H1 (cell line): ENCODE data around the gene UQCC3.

Source experiments
- CBX8 ChIP-seq: fragments of 300-800, 300-1000 bp; sonication (generic); IDR thresholded peaks from 2 replicates; pipeline ENCODE4 v1.7.1; 2016; ENCODE audit warnings: low read depth, low read length, borderline replicate concordance
- CEBPB ChIP-seq: IDR thresholded peaks from 2 replicates; pipeline ENCODE4 v1.6.1; 2012; ENCODE audit warnings: low read depth, low read length
- CHD1 ChIP-seq: IDR thresholded peaks from 2 replicates; pipeline ENCODE4 v1.6.1; 2012; ENCODE audit warnings: low read depth, low read length, improper control_type of control experiment
- CREB1 ChIP-seq: IDR thresholded peaks from 2 replicates; pipeline ENCODE4 v1.6.1; 2012; ENCODE audit warnings: inconsistent platforms
- EP300 ChIP-seq, 2 experiments: IDR thresholded peaks; 1 replicate in 1 of 2; 2 replicates in 1 of 2; pipeline ENCODE4 v1.6.1; 2011 to 2012; ENCODE audit warnings: low read depth in 2 of 2, low read length in 2 of 2, mild to moderate bottlenecking in 2 of 2, borderline replicate concordance in 1 of 2, inconsistent platforms in 1 of 2, moderate library complexity in 1 of 2
- EZH2 ChIP-seq: fragments of 200-600 bp; sonication (generic); IDR thresholded peaks from 2 replicates; pipeline ENCODE4 v1.7.1; 2012; ENCODE audit warnings: low read depth, mild to moderate bottlenecking, moderate library complexity, low read length, inconsistent platforms; ENCODE audit not compliant: severe bottlenecking
- HDAC2 ChIP-seq, 2 experiments: fragments of 300-600 bp in 1 of 2; sonication (generic) in 1 of 2; IDR thresholded peaks; 2 replicates each; pipeline ENCODE4 v1.6.1; 2011 to 2012; ENCODE audit warnings: low read depth in 2 of 2, low read length in 2 of 2, mild to moderate bottlenecking in 2 of 2, moderate library complexity in 2 of 2, borderline replicate concordance in 1 of 2, inconsistent platforms in 1 of 2
- NRF1 ChIP-seq: IDR thresholded peaks from 2 replicates; pipeline ENCODE4 v1.6.1; 2011; ENCODE audit warnings: mild to moderate bottlenecking, low read depth, low read length, improper control_type of control experiment
- POLR2A ChIP-seq, 2 experiments: IDR thresholded peaks; 1 replicate in 1 of 2; 2 replicates in 1 of 2; pipeline ENCODE4 v1.6.1; 2011; ENCODE audit warnings: low read depth in 2 of 2, low read length in 2 of 2, mild to moderate bottlenecking in 2 of 2; ENCODE audit errors: control extremely low read depth in 1 of 2
- POLR2AphosphoS5 ChIP-seq: IDR thresholded peaks from 2 replicates; pipeline ENCODE4 v1.6.1; 2011; ENCODE audit warnings: low read depth, low read length
- SAP30 ChIP-seq: fragments of 300-600 bp; sonication (generic); IDR thresholded peaks from 2 replicates; pipeline ENCODE4 v1.7.1; 2012; ENCODE audit warnings: low read length, moderate library complexity, mild to moderate bottlenecking, inconsistent platforms; ENCODE audit not compliant: insufficient read depth, insufficient replicate concordance
- TF ChIP-seq, protein P1 (sequence below): IDR thresholded peaks from 2 replicates; pipeline ENCODE4 v1.6.1; 2011; ENCODE audit warnings: low read depth, mild to moderate bottlenecking, low read length; ENCODE audit not compliant: insufficient read depth
- TF ChIP-seq, protein P2 (sequence below), 3 experiments: IDR thresholded peaks; 1 replicate in 2 of 3; 2 replicates in 1 of 3; pipeline versions ENCODE4 v1.5.1 to v1.6.1; 2011; ENCODE audit warnings: low read length in 3 of 3, mild to moderate bottlenecking in 3 of 3, inconsistent platforms in 2 of 3, low read depth in 1 of 3, moderate library complexity in 1 of 3; ENCODE audit not compliant: insufficient read depth in 1 of 3; ENCODE audit errors: control extremely low read depth in 1 of 3

DNA sequence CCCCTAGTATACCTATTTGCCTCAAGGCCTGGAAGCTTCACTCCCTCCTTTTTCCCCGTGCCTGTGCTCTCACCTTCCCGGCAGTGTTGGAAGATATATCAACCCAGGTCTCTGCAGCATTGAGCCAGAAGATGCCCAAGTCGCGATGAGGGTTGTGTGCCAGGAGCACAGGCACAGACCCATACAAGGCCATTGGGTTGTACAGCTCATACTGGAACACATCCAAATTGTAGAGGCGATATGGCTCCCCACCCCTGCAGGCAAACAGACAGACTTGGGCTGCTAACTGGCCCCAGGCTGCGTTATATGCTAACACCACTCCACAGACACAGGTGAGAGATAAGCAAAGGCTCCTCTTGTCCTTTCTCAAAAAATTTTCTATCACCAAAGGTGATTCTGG is 39.0 kb upstream of the UQCC3 start:
- TF ChIP-seq CBX8 (no peak), CREB1 (no peak), EZH2 (no peak), POLR2A (IDR thresholded peaks at IDR 0.05; ENCODE audit: control extremely low read depth in 1 of 2, low read depth in 2 of 2, low read length in 2 of 2) (no peak), CHD1 (no peak), POLR2AphosphoS5 (no peak), HDAC2 (IDR thresholded peaks at IDR 0.05; ENCODE audit: borderline replicate concordance in 1 of 2, low read depth in 2 of 2, low read length in 2 of 2) (no peak), SAP30 (no peak), EP300 (IDR thresholded peaks at IDR 0.05; ENCODE audit: borderline replicate concordance in 1 of 2, low read depth in 2 of 2, low read length in 2 of 2) (no peak), NRF1 (no peak), CEBPB (no peak)
- TF ChIP-seq, protein P1, sequence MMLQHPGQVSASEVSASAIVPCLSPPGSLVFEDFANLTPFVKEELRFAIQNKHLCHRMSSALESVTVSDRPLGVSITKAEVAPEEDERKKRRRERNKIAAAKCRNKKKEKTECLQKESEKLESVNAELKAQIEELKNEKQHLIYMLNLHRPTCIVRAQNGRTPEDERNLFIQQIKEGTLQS: no peak
- TF ChIP-seq, protein P2, sequence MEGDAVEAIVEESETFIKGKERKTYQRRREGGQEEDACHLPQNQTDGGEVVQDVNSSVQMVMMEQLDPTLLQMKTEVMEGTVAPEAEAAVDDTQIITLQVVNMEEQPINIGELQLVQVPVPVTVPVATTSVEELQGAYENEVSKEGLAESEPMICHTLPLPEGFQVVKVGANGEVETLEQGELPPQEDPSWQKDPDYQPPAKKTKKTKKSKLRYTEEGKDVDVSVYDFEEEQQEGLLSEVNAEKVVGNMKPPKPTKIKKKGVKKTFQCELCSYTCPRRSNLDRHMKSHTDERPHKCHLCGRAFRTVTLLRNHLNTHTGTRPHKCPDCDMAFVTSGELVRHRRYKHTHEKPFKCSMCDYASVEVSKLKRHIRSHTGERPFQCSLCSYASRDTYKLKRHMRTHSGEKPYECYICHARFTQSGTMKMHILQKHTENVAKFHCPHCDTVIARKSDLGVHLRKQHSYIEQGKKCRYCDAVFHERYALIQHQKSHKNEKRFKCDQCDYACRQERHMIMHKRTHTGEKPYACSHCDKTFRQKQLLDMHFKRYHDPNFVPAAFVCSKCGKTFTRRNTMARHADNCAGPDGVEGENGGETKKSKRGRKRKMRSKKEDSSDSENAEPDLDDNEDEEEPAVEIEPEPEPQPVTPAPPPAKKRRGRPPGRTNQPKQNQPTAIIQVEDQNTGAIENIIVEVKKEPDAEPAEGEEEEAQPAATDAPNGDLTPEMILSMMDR (IDR thresholded peaks at IDR 0.05; ENCODE audit: control extremely low read depth in 1 of 3, insufficient read depth in 1 of 3, low read depth in 1 of 3, low read length in 3 of 3): no peak
